Activated CD8-positive, alpha-beta memory T cell treated with anti-CD3 and anti-CD28 coated beads, Interleukin-2, amount 50 U/mL, for 48 hours (primary cell): ENCODE measurements around the gene GABARAP.

Source experiments
- DNase-seq: peaks from one replicate; pipeline ENCODE4 v3.0.0-alpha.2; 2020

Gene GABARAP

GRCh38 chr17:7221278-7222092 lies 20.8 kb downstream of the GABARAP start:
- DNase-seq, result no peak

GRCh38 chr17:7220593-7221277 lies 21.5 kb downstream of the GABARAP start:
- peak; percentile 81 for DNase-seq

DNA sequence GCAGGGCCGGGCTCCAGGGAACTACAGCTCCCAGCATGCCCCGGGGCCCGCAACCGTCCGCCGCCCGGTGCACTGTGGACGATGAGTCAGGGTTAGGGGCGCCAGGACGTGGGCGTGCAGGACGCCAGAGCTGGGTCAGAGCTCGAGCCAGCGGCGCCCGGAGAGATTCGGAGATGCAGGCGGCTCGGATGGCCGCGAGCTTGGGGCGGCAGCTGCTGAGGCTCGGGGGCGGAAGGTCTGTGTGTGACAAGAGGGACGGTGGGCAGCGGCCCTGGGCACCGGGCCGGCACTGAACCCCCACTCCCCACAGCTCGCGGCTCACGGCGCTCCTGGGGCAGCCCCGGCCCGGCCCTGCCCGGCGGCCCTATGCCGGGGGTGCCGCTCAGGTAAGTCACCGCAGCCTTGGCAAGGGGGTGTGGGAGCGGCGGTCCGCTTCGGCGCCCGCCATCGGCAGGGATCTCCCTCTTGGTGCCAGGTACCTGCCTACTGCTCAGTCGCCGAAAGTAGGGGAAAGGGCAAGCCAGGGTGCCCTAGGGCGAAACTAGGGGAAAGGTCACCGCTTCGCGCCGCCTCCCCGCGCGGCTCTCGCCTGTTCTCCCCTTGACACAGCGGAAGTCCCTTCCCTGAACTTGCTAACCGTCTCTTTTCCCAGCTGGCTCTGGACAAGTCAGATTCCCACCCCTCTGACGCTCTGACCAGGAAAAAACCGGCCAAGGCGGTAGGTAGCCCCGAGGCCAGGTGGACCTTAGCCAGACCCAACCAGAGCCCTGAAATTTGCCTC lies 22.2 kb downstream of the GABARAP start, which contains the start of the genes ACADVL and DLG4:
Gene ACADVL, plus strand, starts transcription at position 127 of the 781 bp plus-strand sequence. Its CDS starts 47 bp downstream, at position 174.
Gene DLG4, minus strand, starts transcription at position 25 of the 781 bp plus-strand sequence.
- peak; percentile 93 for DNase-seq

DNA sequence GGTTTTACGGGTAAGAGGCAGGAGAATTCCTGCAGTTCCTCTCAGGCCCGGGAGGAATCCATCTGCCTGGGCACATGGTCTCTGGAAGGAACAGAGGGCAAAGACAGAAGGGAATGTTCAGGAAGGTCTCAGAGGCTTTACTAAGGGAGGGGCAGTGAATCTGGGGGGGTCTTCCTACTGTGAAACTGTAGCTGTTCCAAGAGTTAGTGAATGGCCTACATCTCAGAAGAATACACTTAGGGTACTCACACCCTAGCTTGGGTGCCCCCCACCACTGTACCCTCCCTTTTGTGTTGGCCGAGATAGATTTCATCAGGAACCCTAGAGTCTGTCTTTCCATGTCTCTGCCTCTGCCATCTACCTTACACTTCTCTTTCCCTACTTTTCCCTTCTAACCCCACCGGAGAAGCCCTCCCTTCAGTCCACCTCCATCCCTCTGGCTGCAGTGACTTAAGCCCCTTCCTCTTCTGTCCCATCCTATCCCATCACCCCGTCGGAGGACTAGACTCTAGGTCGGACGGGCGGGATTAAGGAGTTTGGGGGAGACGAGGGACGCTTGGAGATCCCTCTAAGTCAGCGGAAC lies 22.9 kb downstream of the GABARAP start:
- no peak for DNase-seq

GRCh38 chr17:7218758-7219157 lies 23.5 kb downstream of the GABARAP start:
- no peak for DNase-seq

- no peak for DNase-seq
These were observed 24.1 kb downstream of the GABARAP start for GRCh38 chr17:7218166-7218565.

- no peak for DNase-seq
These were observed 24.9 kb downstream of the GABARAP start for GRCh38 chr17:7217113-7217987.

DNA sequence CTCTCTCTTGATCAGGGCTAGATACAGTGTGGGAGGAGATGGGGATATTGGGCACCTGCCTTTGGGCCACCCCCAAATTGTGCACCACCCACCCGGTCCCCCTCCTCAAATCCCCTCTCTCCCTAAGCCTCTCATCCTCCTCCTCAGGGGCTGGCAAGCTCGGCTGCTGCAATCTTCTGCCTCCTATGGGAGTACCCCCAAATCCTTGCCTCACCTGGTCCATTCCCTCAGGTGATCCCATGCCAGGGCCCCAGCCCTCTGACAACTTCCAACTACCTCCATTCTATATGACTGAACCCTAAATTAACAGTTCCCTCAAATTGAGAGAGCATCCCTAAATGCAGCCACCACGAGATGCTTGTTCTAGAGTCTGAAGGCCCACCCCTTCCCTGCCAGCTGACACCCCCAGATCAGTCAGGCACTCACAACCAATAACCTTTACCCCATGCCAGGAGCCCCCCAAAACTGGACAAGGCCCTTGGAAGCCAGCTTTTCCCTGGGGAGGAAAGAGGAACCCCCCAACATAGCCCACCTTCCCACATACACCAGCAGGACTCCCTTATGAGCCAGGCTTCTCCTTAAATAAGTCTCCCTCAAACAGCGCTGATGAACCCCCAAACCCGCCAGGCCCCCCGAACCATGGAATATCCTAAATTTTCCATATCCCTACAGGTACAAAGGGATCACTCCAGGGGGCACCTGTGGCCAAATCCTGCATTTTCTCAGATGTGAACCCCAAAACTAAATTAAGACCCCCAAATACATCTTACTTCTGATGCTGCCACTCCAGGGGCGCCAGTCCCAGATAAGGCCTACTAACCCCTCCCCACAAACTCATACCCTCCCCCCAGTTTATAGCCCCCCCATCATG lies 25.8 kb downstream of the GABARAP start:
- no peak for DNase-seq

DNA sequence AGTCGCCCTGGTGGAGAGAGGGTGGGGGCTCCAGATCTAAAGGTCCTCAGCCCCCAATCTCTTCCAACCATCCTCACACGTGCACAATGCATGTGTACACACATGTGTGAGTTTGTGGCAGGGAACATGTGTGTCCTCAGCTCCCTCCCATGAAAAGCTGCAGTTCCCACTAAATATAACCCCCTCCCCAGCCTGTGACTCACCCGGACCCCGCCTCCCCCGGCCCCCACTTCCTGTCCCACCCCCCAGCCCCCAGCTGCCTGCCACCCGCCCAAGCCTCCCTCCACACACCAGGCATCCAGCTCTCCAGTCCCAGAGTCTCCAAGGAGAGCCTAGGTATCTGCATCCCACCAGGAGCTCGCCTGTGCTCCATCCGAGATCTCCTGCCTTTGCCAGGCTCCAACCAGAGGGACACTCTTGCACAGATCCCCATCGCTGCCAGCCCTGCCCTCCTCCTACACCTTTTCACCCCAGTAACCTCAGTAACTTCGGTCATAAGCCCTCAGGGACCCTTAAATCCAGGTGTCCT lies 26.5 kb downstream of the GABARAP start:
- no peak for DNase-seq

DNA sequence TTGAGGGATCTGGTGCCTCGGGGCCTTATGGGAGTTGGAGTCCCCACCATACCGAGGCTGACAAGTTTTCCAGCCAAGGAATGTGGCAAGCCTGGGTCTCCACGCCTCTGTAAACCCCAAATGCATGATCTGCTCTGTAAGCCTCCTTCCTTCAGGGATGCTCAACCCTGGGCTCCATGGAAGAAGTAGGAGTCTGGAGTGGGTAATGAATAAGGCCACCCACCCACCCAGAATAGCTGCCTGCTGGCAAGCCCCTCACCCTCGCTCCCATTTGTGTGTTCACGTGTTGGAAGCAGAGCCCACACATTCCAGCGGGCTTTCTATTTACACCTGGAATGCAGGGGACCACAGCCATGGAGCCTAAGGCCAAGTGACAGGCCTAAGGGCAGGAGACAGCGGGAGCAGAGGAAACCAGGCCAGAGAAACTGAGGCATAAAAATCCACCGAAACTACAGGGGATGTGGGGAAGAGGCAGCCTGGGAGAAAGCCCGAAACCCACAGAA lies 27.1 kb downstream of the GABARAP start:
- DNase-seq, result no peak

DNA sequence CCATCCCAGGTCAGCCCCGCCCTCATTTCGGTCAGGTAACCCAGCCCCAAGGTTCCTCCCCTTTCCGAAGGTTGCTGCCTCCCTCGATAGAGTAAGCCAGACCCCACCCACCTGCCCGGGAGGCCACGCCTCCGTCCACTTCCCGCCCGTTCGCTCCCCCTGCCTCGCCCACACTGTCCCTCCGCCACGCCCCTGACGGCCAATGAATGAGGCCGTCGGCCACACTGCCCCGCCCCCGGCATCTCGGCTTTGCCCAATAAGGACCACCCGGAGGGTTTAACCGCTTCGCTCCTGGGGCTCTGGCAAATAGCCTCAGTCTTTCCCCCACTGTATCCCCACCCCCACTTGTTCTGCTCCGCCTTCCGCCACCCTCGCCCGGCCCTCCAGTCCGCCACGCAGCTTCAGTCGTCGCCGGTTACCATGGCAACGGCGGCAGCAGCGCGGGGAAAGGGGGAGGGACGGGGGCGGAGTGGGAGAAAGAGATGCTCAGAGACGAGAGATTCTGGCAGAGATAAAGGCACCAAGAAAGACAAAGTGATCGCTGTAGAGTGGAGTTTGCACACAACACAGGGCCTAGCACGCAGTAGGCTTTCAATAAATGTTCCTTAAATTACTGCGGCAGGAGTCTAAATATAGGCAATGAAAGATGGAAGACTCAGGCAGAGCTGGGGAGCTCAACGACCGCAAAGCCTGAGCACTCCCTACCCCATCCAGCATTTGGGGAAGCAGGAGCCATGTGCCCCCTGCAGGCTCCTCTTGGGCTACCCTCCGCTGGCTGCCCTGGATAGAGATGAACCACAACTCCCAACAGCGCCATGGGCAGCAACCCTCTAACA lies 27.7 kb downstream of the GABARAP start:
- peak; percentile 99 for DNase-seq

DNA sequence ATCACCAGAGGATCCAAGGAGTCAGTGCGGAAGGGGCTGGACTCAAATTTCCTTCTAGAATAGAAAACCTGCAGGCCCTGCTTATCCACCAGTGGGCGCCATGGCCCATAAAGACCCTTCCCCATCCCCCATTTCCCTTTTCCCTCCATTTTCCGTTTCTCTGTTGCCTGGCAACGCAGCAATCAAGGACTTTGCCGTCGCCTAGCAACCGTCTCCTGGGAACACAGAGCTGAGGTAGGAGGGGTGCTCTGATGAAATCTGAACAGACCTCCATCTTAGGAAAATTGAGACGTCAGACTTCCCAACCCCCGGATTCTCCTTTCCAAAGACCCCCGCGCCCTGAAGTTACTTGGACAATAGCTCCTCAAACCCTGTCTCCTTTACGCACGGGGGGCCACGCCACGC lies 28.4 kb downstream of the GABARAP start:
- DNase-seq, result no peak

DNA sequence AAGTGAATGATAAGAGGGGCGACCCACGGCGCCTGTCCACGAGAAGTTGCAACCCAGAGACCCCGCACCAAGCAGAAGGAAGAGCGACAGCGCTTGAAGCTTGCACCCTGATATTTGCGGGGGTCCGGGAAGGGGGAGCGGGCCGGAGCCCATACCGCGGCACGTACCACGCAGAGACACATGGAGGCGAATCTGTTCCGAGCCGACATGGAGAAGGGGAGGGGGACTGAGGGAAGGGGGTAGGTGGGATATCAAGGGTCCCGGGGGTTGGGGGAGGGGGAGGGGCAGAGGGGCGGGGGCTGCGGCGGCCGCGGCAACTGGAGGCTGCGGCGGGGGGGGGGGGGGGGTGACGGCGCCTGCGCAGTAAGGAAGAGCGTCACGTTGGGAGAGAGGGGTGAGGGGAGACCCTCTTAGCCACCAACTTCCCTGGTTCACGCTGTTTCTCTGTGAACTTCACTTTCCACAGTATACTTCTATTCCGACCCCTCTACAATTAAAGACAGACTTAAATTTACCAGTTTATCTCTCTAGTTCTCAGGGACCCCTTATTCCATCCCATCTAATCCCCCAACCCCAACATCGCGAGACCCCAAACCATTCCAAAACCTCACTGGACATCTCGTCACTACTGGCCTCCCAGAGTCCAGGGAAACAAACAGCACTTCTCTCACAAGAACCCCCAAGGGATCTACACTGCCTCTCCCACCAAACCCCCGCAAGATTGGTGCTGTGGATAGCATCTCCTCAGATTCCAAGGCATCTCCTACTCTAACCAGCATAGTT lies 30.6 kb downstream of the GABARAP start:
- DNase-seq, result no peak

DNA sequence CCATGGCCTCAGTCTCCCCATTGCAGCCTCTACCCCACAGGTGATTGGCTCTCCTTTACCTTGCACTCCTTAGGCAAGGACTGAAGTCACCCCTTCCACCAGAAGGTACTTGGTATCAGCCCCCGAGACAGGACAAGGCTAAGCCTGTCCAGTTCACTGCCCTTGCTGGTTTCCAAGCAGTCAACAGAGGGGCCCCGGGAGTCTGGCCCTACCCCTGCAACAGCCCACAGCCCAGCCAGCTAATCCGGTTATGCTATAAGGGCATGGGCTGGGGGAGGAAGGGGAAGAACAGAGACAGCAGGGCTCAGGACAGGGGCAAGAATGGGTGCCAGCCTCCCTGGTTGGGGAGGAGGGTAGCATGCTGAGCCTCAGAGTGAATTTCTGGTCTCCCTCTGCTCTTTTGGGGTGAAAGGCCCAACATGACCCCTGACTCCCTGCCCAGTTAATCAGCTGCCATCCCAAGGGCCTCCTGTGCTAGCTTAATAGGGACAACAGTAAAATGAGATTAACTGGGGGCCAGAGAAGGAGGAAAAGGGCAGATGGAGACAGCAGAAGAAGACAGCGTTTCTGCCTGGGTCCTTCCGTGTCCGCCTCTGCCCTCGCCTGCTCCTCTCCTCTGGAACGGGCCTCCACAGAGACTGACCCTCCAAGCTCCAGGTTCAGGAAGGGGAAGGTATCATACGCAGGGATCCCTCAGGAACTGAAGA lies 33.3 kb downstream of the GABARAP start:
- DNase-seq, result no peak

DNA sequence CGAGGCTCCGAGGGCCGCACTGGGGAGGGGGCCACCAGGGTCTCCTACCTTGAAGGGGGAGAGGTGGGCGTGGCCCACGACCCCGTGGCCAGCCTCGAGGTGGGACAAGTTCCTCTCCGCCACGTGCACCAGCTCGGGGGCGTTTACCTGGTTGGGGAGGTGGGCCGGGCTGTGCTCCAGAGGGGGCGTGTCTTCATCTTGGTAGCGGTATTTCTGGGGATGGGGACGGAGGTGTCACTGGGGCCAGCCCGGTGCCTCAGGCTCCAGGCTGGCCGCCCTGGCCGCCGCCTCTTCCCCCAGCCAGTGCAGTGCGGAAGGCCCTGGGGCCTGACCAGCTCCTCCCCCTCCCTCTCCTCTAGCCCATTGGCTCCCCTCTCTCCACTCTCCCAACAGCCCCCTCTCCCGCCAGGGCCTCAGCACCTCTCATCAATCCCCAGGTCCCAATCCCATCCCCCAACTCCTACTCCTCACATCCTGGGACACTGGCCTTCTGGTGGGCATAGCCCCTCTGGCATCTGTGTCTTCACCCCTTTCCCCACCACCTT lies 34.1 kb downstream of the GABARAP start:
- no peak for DNase-seq

DNA sequence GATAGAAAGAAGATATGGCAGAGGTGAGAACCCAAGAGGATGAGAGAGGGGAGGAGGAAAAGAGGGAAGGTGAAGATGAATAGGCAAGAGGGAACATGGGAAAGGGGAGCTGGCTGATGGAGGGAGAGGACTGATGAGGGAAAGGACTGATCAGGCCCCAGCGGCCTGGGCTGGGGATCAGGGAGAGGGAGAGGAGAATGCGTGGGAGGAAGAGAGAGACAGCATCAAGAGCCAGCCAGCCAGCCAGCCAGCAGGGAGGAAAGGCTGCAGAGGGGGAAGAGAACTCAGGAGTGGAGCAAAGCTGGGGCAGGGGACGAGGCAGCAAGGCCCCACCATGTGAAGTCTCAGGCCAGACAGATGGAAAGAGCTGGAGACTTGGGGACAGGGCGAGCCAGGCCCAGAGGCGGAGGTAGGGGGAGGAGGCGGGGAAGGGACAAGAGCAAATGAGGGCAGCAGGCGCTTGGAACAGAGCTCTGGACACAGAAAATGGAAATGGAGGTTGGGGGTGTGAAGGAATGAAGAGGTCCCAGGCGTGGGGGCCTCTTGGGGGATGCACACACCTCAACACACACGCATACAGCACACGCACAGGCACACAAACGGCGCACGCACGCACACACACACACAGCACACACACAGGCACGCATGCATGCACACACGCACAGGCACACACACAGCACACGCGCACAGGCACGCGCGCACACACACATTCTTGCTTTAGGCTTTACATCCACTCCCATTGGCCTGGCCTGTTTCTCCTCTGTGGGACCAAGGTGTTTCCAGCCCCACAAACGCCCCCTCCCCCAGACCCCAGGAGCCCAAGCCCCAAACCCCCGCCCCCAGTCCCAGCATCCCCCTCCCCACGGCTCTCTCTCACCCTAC lies 34.9 kb downstream of the GABARAP start:
- DNase-seq, result no peak

DNA sequence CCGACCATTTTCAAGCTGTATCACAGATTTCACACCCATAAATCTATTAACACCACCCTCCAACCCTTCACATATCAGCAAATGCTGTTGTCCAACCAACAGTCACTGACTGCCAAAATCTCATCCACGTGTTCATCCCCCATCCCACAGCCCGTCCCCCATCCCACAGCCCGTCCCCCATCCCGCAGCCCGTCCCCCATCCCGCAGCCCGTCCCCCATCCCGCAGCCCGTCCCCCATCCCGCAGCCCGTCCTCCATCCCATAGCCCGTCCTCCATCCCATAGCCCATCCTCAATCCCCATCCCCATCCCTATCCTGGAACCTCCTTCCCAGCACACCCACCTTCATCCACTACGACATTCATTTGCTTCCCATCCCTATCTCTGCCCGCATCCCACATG lies 36.7 kb downstream of the GABARAP start:
- DNase-seq, result no peak
